ENCODE results near the gene GNAI2.
A peak's percentile ranks its signal among the peaks of the same experiment; 100 is the strongest.

Gene GNAI2

GRCh38 chr3:50229490-50229889, 6.5 kb upstream of the GNAI2 start:
- TF ChIP-seq EZH2phosphoT487 (IDR thresholded peaks at IDR 0.05; ENCODE audit: borderline replicate concordance, low read length): no peak
- TF ChIP-seq CTCF (IDR thresholded peaks at IDR 0.05; ENCODE audit: low read depth, low read length, poor library complexity, severe bottlenecking): no peak
- Histone ChIP-seq H3K9me2 (replicated peaks; ENCODE audit: control insufficient read depth, low read length) (no peaks in the 10 kb centered on the region), H3K36me3 (ENCODE audit: control insufficient read depth, low read length) (no peaks in the 10 kb centered on the region; the same call in 1 of the 2 replicates), H4K20me1 (ENCODE audit: control insufficient read depth, insufficient read depth, low read depth, low read length) (no peaks in the 10 kb centered on the region), H3K4me1 (ENCODE audit: control insufficient read depth, low read length) (peaks cover 46% of the 10 kb centered on the region), H3K9me3 (ENCODE audit: control insufficient read depth, insufficient read depth, low read length) (no peaks in the 10 kb centered on the region), H3K4me3 (ENCODE audit: low read length) (peak overlapping the region; percentile 36), H3K27me3 (ENCODE audit: control insufficient read depth, low read length) (peaks cover 2% of the 10 kb centered on the region; the same call in 1 of the 2 replicates), H3F3A (ENCODE audit: control insufficient read depth, insufficient read depth) (no peaks in the 10 kb centered on the region; the same call in 1 of the 2 replicates), H3K4me2 (ENCODE audit: low read length) (peak overlapping the region; percentile 100), H3K79me2 (ENCODE audit: control insufficient read depth, low read length) (peaks cover 18% of the 10 kb centered on the region), H3K27ac (ENCODE audit: low read depth, low read length) (no peak overlapping the region; the same call in 1 of the 2 replicates)

GRCh38 chr3:50230104-50230793, 5.8 kb upstream of the GNAI2 start:
- peaks cover 18% of the 10 kb centered on the region for H3K79me2 ChIP-seq (ENCODE audit: control insufficient read depth, low read length)
- no peaks in the 10 kb centered on the region for H4K20me1 ChIP-seq (ENCODE audit: control insufficient read depth, insufficient read depth, low read depth, low read length)
- no peaks in the 10 kb centered on the region for H3K9me2 ChIP-seq (replicated peaks; ENCODE audit: control insufficient read depth, low read length)
- H3K4me3 ChIP-seq (ENCODE audit: low read length): peak overlapping the region; percentile 36
- peak overlapping the region; percentile 25; the same call in 1 of the 2 replicates for H3K27ac ChIP-seq (ENCODE audit: low read depth, low read length)
- H3K36me3 ChIP-seq (ENCODE audit: control insufficient read depth, low read length): no peaks in the 10 kb centered on the region; the same call in 1 of the 2 replicates
- no peak for TF ChIP-seq CTCF (IDR thresholded peaks at IDR 0.05; ENCODE audit: low read depth, low read length, poor library complexity, severe bottlenecking)
- TF ChIP-seq EZH2phosphoT487 (IDR thresholded peaks at IDR 0.05; ENCODE audit: borderline replicate concordance, low read length): no peak
- H3K4me2 ChIP-seq (ENCODE audit: low read length): peak overlapping the region; percentile 100
- H3K4me1 ChIP-seq (ENCODE audit: control insufficient read depth, low read length): peaks cover 54% of the 10 kb centered on the region
- no peaks in the 10 kb centered on the region for H3K9me3 ChIP-seq (ENCODE audit: control insufficient read depth, insufficient read depth, low read length)
- no peaks in the 10 kb centered on the region; the same call in 1 of the 2 replicates for H3F3A ChIP-seq (ENCODE audit: control insufficient read depth, insufficient read depth)
- no peaks in the 10 kb centered on the region for H3K27me3 ChIP-seq (ENCODE audit: control insufficient read depth, low read length)

GRCh38 chr3:50230794-50231125, 5.2 kb upstream of the GNAI2 start:
- H3K4me1 ChIP-seq (ENCODE audit: control insufficient read depth, low read length): peaks cover 56% of the 10 kb centered on the region
- no peaks in the 10 kb centered on the region; the same call in 1 of the 2 replicates for H3K36me3 ChIP-seq (ENCODE audit: control insufficient read depth, low read length)
- H3K4me2 ChIP-seq (ENCODE audit: low read length): peak overlapping the region; percentile 100
- peak overlapping the region; percentile 25; the same call in 1 of the 2 replicates for H3K27ac ChIP-seq (ENCODE audit: low read depth, low read length)
- peak overlapping the region; percentile 36 for H3K4me3 ChIP-seq (ENCODE audit: low read length)
- H3F3A ChIP-seq (ENCODE audit: control insufficient read depth, insufficient read depth): no peaks in the 10 kb centered on the region; the same call in 1 of the 2 replicates
- H3K9me3 ChIP-seq (ENCODE audit: control insufficient read depth, insufficient read depth, low read length): no peaks in the 10 kb centered on the region
- H4K20me1 ChIP-seq (ENCODE audit: control insufficient read depth, insufficient read depth, low read depth, low read length): no peaks in the 10 kb centered on the region
- peaks cover 18% of the 10 kb centered on the region for H3K79me2 ChIP-seq (ENCODE audit: control insufficient read depth, low read length)
- no peaks in the 10 kb centered on the region for H3K27me3 ChIP-seq (ENCODE audit: control insufficient read depth, low read length)
- TF ChIP-seq CTCF (IDR thresholded peaks at IDR 0.05; ENCODE audit: low read depth, low read length, poor library complexity, severe bottlenecking) (no peak), EZH2phosphoT487 (IDR thresholded peaks at IDR 0.05; ENCODE audit: borderline replicate concordance, low read length) (no peak)
- H3K9me2 ChIP-seq (replicated peaks; ENCODE audit: control insufficient read depth, low read length): no peaks in the 10 kb centered on the region
